ENCODE results near the gene CHSY1. TPM values are rescaled to one million over a fixed set of nuclear protein-coding genes. Genes with fewer than 3 reads are reported as not detected.

CHSY1 gene
- total RNA-seq, 1 experiment from 2014 or later: 59.1 TPM

- DNase-seq (ENCODE audit: low spot score) (no peak), ATAC-seq (no peak)
- POLR2A ChIA-PET: no interaction called here
- CTCF ChIA-PET: no interaction called here
- Mint-ChIP-seq H3K36me3 (peaks cover 15% of the 10 kb centered on the region), H3K27ac (peak overlapping the region; percentile 64; the same call in 1 of the 2 replicates), H3K4me3 (no peak overlapping the region), H3K27me3 (ENCODE audit: low read depth) (no peaks in the 10 kb centered on the region), H3K9me3 (no peaks in the 10 kb centered on the region), H3K4me1 (peaks cover 64% of the 10 kb centered on the region)
- TF ChIP-seq KAT7 (CRISPR knock-in tag; IDR thresholded peaks at IDR 0.05; ENCODE audit: borderline replicate concordance) (no peak), AFF4 (CRISPR knock-in tag; IDR thresholded peaks at IDR 0.05; ENCODE audit: borderline replicate concordance) (no peak), FOXJ3 (CRISPR knock-in tag; IDR thresholded peaks at IDR 0.05; ENCODE audit: borderline replicate concordance) (no peak), HMGXB4 (CRISPR knock-in tag; IDR thresholded peaks at IDR 0.05) (no peak), NR1H2 (CRISPR knock-in tag; IDR thresholded peaks at IDR 0.05) (no peak), CREM (CRISPR knock-in tag; IDR thresholded peaks at IDR 0.05) (no peak), SP1 (CRISPR knock-in tag; conservative IDR thresholded peaks at IDR 0.05) (no peak)
- TF ChIP-seq, protein P1, sequence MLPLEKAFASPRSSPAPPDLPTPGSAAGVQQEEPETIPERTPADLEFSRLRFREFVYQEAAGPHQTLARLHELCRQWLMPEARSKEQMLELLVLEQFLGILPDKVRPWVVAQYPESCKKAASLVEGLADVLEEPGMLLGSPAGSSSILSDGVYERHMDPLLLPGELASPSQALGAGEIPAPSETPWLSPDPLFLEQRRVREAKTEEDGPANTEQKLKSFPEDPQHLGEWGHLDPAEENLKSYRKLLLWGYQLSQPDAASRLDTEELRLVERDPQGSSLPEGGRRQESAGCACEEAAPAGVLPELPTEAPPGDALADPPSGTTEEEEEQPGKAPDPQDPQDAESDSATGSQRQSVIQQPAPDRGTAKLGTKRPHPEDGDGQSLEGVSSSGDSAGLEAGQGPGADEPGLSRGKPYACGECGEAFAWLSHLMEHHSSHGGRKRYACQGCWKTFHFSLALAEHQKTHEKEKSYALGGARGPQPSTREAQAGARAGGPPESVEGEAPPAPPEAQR (CRISPR knock-in tag; IDR thresholded peaks at IDR 0.05): no peak
Measured at GRCh38 chr15:101184830-101185229, 67.0 kb downstream of the CHSY1 start.

- peaks cover 60% of the 10 kb centered on the region for H3K4me1 Mint-ChIP-seq
- H3K4me3 Mint-ChIP-seq: no peak overlapping the region
- ChIA-PET CTCF (no interaction called here), POLR2A (no interaction called here)
- no peak for ATAC-seq
- DNase-seq (ENCODE audit: low spot score): no peak
- H3K27me3 Mint-ChIP-seq (ENCODE audit: low read depth): no peaks in the 10 kb centered on the region
- H3K36me3 Mint-ChIP-seq: peaks cover 16% of the 10 kb centered on the region
- H3K9me3 Mint-ChIP-seq: no peaks in the 10 kb centered on the region
- H3K27ac Mint-ChIP-seq: peak overlapping the region; percentile 30; the same call in 1 of the 2 replicates
- TF ChIP-seq AFF4 (CRISPR knock-in tag; IDR thresholded peaks at IDR 0.05; ENCODE audit: borderline replicate concordance) (no peak), ZNF138 (CRISPR knock-in tag; conservative IDR thresholded peaks at IDR 0.05) (no peak), KAT7 (CRISPR knock-in tag; IDR thresholded peaks at IDR 0.05; ENCODE audit: borderline replicate concordance) (no peak), TP53 (CRISPR knock-in tag; IDR thresholded peaks at IDR 0.05) (no peak), OVOL2 (CRISPR knock-in tag; IDR thresholded peaks at IDR 0.05; ENCODE audit: borderline replicate concordance) (no peak), MAX (CRISPR knock-in tag; IDR thresholded peaks at IDR 0.05) (no peak), NFE2L1 (CRISPR knock-in tag; IDR thresholded peaks at IDR 0.05) (no peak), ZNF512 (CRISPR knock-in tag; IDR thresholded peaks at IDR 0.05; ENCODE audit: borderline replicate concordance) (no peak), ZBTB43 (CRISPR knock-in tag; IDR thresholded peaks at IDR 0.05) (no peak), CDX4 (CRISPR knock-in tag; IDR thresholded peaks at IDR 0.05; ENCODE audit: borderline replicate concordance) (no peak)
- TF ChIP-seq, protein P2, sequence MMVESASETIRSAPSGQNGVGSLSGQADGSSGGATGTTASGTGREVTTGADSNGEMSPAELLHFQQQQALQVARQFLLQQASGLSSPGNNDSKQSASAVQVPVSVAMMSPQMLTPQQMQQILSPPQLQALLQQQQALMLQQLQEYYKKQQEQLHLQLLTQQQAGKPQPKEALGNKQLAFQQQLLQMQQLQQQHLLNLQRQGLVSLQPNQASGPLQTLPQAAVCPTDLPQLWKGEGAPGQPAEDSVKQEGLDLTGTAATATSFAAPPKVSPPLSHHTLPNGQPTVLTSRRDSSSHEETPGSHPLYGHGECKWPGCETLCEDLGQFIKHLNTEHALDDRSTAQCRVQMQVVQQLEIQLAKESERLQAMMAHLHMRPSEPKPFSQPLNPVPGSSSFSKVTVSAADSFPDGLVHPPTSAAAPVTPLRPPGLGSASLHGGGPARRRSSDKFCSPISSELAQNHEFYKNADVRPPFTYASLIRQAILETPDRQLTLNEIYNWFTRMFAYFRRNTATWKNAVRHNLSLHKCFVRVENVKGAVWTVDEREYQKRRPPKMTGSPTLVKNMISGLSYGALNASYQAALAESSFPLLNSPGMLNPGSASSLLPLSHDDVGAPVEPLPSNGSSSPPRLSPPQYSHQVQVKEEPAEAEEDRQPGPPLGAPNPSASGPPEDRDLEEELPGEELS (CRISPR knock-in tag; IDR thresholded peaks at IDR 0.05): no peak
Measured at GRCh38 chr15:101183931-101184305, 67.9 kb downstream of the CHSY1 start.

All from WTC11 (cell line).